ENCODE data around the gene MAP4K5.

DNA sequence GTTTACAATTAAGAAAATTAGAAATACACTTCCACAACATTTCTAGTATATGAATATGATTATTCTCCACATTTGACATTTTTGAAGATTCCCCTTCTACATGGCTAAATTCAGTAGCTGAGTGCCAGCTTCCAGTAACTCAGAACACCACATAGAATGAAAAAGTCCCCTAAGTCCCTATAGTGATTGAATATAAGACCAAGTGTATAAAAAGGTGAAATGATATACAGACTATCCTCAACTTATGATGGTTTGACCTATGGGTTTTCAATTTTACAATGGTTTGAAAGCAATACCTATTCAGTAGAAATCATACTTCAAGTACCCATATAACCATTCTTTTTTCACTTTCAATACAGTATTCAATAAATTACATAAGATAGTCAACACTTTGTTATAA lies 43.4 kb upstream of the MAP4K5 start:
- TF ChIP-seq POLR2A (IDR thresholded peaks at IDR 0.05), result no peak
- TF ChIP-seq CTCF (IDR thresholded peaks at IDR 0.05), result no peak
- no peak for TF ChIP-seq EP300 (IDR thresholded peaks at IDR 0.05; ENCODE audit: low read depth)
- no peak for TF ChIP-seq POLR2AphosphoS5 (IDR thresholded peaks at IDR 0.05)

Measured in transverse colon (tissue), 4 donors.